HG03521 (cell line): ENCODE data around the gene ERN1.

Source experiments
- ATAC-seq: cut with Tn5 transposase; IDR thresholded peaks from one replicate; pipeline ENCODE4 v1.9.1; 2021; ENCODE audit warnings: mild to moderate bottlenecking, moderate library complexity; ENCODE audit not compliant: unreplicated experiment

The ERN1 gene

GRCh38 chr17:64090144-64090543 lies 39.8 kb downstream of the ERN1 start:
- no peak for ATAC-seq

GRCh38 chr17:64087252-64088005 lies 42.5 kb downstream of the ERN1 start:
- ATAC-seq = no peak

GRCh38 chr17:64085650-64086005 lies 44.3 kb downstream of the ERN1 start:
- ATAC-seq = no peak

GRCh38 chr17:64084940-64085649 lies 44.8 kb downstream of the ERN1 start:
- ATAC-seq = no peak

- no peak for ATAC-seq
Observed at GRCh38 chr17:64084086-64084939, 45.6 kb downstream of the ERN1 start.

GRCh38 chr17:64083563-64084085 lies 46.3 kb downstream of the ERN1 start:
- no peak for ATAC-seq

- no peak for ATAC-seq
Observed at GRCh38 chr17:64083093-64083492, 46.9 kb downstream of the ERN1 start.

- ATAC-seq = no peak
Observed at GRCh38 chr17:64081802-64082799, 47.8 kb downstream of the ERN1 start.

GRCh38 chr17:64080174-64080618 lies 49.7 kb downstream of the ERN1 start:
- ATAC-seq = no peak

- ATAC-seq = no peak
Observed at GRCh38 chr17:64077379-64077778, 52.6 kb downstream of the ERN1 start.

GRCh38 chr17:64075913-64076312 lies 54.0 kb downstream of the ERN1 start:
- no peak for ATAC-seq

- no peak for ATAC-seq
Observed at GRCh38 chr17:64074704-64075426, 55.1 kb downstream of the ERN1 start.

- peak; percentile 65 for ATAC-seq
Observed at GRCh38 chr17:64073771-64074703, 55.9 kb downstream of the ERN1 start.

- no peak for ATAC-seq
Observed at GRCh38 chr17:64071111-64071510, 58.8 kb downstream of the ERN1 start.

GRCh38 chr17:64070213-64070612 lies 59.7 kb downstream of the ERN1 start:
- no peak for ATAC-seq

GRCh38 chr17:64069143-64069542 lies 60.8 kb downstream of the ERN1 start:
- no peak for ATAC-seq

- ATAC-seq = no peak
Observed at GRCh38 chr17:64067657-64068056, 62.3 kb downstream of the ERN1 start.

GRCh38 chr17:64066716-64067115 lies 63.2 kb downstream of the ERN1 start:
- ATAC-seq = no peak
